Activated B cell treated with CpG ODN at 0.5 μM for 24 hours (primary cell): Measurements from ENCODE around the gene NAA16. TPM values are rescaled to one million over a fixed set of nuclear protein-coding genes. Genes with fewer than 3 reads are reported as not detected.

Experiments used
- ATAC-seq: fragments of 200-7000 bp; cut with Tn5 transposase; one replicate; pipeline ENCODE4 v1.10.0; 2021; ENCODE audit warnings: low read depth, mild to moderate bottlenecking, moderate library complexity
- CTCF ChIA-PET: fragments of 350-600 bp; sonication (Branson Sonifier 250); formaldehyde crosslinking; loops from one replicate; lab custom pipeline; 2021; ENCODE audit warnings: antibody characterized with exemption; lab: Charles Lee
- POLR2A ChIA-PET: fragments of 350-600 bp; sonication (Branson Sonifier 250); formaldehyde crosslinking; loops from one replicate; lab custom pipeline; 2021; ENCODE audit warnings: antibody characterized with exemption; lab: Charles Lee
- DNase-seq: peaks from one replicate; pipeline ENCODE4 v3.0.0; 2022
- H3K27ac Mint-ChIP-seq: one replicate; pipeline ENCODE4 v1.8.0; 2020; ENCODE audit warnings: mixed read lengths
- H3K27me3 Mint-ChIP-seq: one replicate; pipeline ENCODE4 v1.8.0; 2021; ENCODE audit warnings: mixed read lengths
- H3K36me3 Mint-ChIP-seq: one replicate; pipeline ENCODE4 v1.8.0; 2021; ENCODE audit warnings: low read depth, mixed read lengths
- H3K4me1 Mint-ChIP-seq: one replicate; pipeline ENCODE4 v1.8.0; 2021; ENCODE audit warnings: mixed read lengths
- H3K4me3 Mint-ChIP-seq: one replicate; pipeline ENCODE4 v1.8.0; 2020; ENCODE audit warnings: mild to moderate bottlenecking, mixed read lengths
- H3K9me3 Mint-ChIP-seq: one replicate; pipeline ENCODE4 v1.8.0; 2020; ENCODE audit warnings: mixed read lengths
- CTCF ChIP-seq: fragments of 200-600 bp; IDR thresholded peaks from one replicate; pipeline ENCODE4 v1.8.0; 2022; ENCODE audit warnings: antibody characterized with exemption, mild to moderate bottlenecking
- intact Hi-C: fragments of 100-400 bp; cut with micrococcal nuclease; formaldehyde crosslinking; loops from one replicate; pipeline ENCODE4 v1.15.1; 2024
- total RNA-seq: library from RNA; stranded (reverse); gene quantifications from 2 replicates; pipeline ENCODE4 v1.2.3, GENCODE V29; 2022

NAA16 gene
- total RNA-seq, 1 donor from 2014 or later, result 21.4 TPM

DNA sequence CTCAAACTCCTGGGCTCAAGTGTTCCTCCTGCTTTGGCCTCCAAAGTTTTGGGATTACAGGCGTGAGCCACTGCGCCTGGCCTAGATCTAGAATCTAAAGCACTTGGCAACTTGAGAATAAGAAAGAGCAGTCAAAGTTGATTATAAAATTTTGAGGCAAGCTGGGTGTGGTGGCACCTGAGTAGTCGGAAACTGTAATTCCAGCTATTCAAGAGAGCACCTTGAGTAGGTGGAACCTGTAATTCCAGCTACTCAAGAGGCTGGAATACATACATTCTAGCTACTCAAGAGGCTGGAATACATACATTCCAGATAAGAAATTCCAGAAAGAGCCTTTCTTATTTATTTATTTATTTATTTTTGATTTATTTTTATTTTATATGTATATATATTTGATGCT lies 8.3 kb upstream of the NAA16 start:
- intact Hi-C loops, result no loop called here
- ChIA-PET CTCF (no interaction called here), POLR2A (no interaction called here)
- Mint-ChIP-seq H3K27ac (no peak overlapping the region), H3K4me1 (no peaks in the 10 kb centered on the region), H3K36me3 (no peaks in the 10 kb centered on the region), H3K9me3 (no peaks in the 10 kb centered on the region), H3K4me3 (no peak overlapping the region), H3K27me3 (no peaks in the 10 kb centered on the region)
- DNase-seq, result no peak
- ATAC-seq, result no peak
- TF ChIP-seq CTCF, result no peak

DNA sequence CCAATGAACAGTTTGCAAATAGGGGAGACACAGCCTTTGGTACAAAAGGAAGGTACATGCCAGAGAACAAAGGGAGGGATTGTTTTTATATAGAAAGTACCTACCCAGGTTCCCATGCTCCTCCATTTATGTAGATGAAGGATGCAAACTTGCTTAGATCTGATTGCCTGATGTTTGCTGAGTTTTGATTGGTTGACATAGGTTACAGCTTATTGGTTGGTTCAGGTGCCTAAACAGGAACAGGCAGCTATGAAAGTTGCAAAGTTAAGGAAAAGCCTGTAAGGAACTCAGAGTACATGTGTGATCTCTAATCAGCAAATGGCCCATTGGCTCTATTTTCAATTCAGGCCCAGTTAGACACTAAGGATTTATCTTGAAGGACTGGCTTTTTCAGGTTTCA lies 6.5 kb upstream of the NAA16 start:
- Mint-ChIP-seq H3K4me1 (no peaks in the 10 kb centered on the region), H3K9me3 (no peaks in the 10 kb centered on the region), H3K27me3 (no peaks in the 10 kb centered on the region), H3K4me3 (no peak overlapping the region), H3K36me3 (no peaks in the 10 kb centered on the region), H3K27ac (no peak overlapping the region)
- no peak for TF ChIP-seq CTCF
- DNase-seq (no peak), ATAC-seq (no peak)
- POLR2A ChIA-PET, result no interaction called here
- CTCF ChIA-PET, result no interaction called here
- intact Hi-C loops, result no loop called here

DNA sequence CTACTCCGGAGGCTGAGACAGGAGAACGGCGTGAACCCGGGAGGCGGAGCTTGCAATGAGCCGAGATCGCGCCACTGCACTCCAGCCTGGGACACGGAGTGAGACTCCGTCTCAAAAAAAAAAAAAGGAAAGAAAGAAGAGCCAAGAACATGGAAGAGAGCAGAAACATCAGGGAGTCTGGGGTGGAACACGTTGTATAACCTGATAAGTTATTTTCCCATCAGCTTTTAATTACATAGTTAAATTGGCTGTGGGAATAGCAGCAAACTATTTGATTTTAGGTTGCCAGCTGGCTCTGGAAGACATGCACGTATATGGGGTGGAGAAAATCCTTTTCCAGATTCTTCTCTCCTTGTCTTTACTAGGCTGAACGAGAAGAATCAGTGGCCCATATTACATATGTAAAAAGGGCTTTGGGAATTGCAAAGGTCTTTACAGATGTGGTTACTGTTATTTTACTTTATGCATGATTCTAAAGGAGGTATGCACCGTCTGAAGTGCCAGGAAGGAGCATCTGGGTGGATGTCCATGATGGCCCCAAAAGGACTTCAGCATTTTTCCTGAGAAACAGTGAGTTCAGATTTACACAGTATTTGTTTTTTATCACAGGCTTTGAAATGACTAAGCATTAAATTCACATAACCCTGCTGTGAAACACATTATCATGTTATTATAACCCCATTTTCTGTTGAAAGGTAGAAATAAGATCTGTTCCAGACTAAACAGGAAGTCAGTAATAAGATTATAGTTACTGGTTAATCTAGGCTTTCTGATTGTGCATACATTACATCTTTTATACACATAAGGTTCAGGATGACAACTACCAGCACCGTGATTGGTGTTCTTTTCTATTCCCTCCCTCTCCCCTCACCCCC lies 4.6 kb upstream of the NAA16 start:
- POLR2A ChIA-PET, result interaction anchor here (0.7 kb wide), 1 partner anchor 20 kb away, joined by 4 read pairs; no protein-coding TSS in a partner anchor
- no peak overlapping the region for H3K4me3 Mint-ChIP-seq

DNA sequence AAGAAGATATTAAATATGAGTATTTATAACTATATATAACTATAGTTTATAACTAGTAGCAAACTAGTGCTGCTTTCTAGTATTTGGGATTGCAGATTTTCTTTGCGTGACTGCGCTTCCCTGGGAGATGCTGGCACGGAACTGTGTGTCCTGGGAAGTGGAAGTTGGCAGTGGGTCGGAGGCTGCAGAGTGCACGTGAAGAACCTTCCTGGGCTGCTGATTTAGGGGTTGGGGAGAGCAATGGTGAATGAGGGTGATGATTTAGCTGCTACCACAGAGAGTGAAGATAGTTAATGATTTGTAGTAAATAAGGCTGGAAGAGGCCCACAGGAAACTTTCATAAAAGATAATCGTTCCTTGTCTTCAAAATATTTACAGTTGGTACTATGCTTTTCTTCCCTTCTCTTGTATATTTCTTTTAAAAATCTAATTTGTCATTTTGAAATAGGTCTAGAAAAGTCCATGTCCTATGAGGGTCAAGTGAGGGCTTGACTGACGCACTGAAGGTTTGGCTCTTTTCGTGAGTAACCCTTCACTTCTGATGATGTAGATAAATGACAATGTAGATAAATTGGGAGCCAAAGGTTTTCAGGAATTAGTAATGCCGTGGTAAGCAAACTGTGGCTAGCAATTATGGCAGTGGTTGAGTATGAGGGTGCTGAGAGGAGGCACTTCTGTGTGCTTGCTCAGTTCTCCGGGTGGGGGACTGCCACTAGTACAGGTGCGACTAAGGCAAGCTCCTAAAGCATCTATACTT lies 3.0 kb upstream of the NAA16 start:
- CTCF ChIA-PET, result no interaction called here
- no peak for DNase-seq
- ATAC-seq, result no peak
- no peak for TF ChIP-seq CTCF
- Mint-ChIP-seq H3K27me3 (no peaks in the 10 kb centered on the region), H3K4me3 (no peak overlapping the region), H3K4me1 (peaks cover 16% of the 10 kb centered on the region), H3K27ac (no peak overlapping the region), H3K36me3 (peaks cover 7% of the 10 kb centered on the region), H3K9me3 (no peaks in the 10 kb centered on the region)
- POLR2A ChIA-PET, result no interaction called here
- intact Hi-C loops, result no loop called here

More for the DNA sequence above, 4.6 kb upstream of the NAA16 start:
- Mint-ChIP-seq H3K9me3 (no peaks in the 10 kb centered on the region), H3K4me1 (peaks cover 7% of the 10 kb centered on the region), H3K36me3 (peaks cover 2% of the 10 kb centered on the region), H3K27me3 (no peaks in the 10 kb centered on the region), H3K27ac (no peak overlapping the region)
- ATAC-seq (no peak), DNase-seq (no peak)
- CTCF ChIA-PET, result no interaction called here
- TF ChIP-seq CTCF, result no peak
- intact Hi-C loops, result no loop called here
